GM12878 (cell line): ENCODE measurements around the gene CRMP1. TPM values are rescaled to one million over a fixed set of nuclear protein-coding genes. Genes with fewer than 3 reads are reported as not detected.

Source experiments
- ATAC-seq: fragments of 200-7000 bp; cut with Tn5 transposase; 3 replicates; pipeline ENCODE4 v1.9.1; 2020; ENCODE audit warnings: mild to moderate bottlenecking, moderate library complexity
- BruUV-seq: library from RNA; stranded (reverse); fragments of 400-500 nt; replicated peaks from 2 replicates; lab custom pipeline; 2021; lab: Mats Ljungman, UMichigan
- CTCF ChIA-PET: fragments of 300-600 bp; sonication (Branson Sonifier 250); formaldehyde crosslinking; extraction: SDS; loops from one replicate; lab custom pipeline; 2021; ENCODE audit warnings: inconsistent platforms; lab: Yijun Ruan, JAX
- POLR2A ChIA-PET: fragments of 350-600 bp; formaldehyde crosslinking; extraction: SDS; loops from one replicate; lab custom pipeline; 2021; ENCODE audit warnings: inconsistent platforms; lab: Charles Lee
- RAD21 ChIA-PET: fragments of 300-600 bp; sonication (Branson Sonifier 250); formaldehyde crosslinking; loops from one replicate; lab custom pipeline; 2023; ENCODE audit warnings: antibody characterized with exemption; ENCODE audit not compliant: unreplicated experiment; lab: Charles Lee
- SMC1A ChIA-PET: fragments of 300-600 bp; sonication (Branson Sonifier 250); formaldehyde crosslinking; loops from one replicate; lab custom pipeline; 2023; ENCODE audit not compliant: unreplicated experiment, uncharacterized antibody; lab: Charles Lee
- DNase-seq: peaks from one replicate; pipeline ENCODE4 v3.0.0-alpha.2; 2011; ENCODE audit warnings: low read depth, low spot score
- FAIRE-seq: peaks from 3 replicates; lab custom pipeline; 2011; peaks lifted over from hg19 to GRCh38; lab: Jason Lieb, UNC
- H2AFZ ChIP-seq: 2 replicates; pipeline ENCODE4 v1.6.0; 2011; ENCODE audit warnings: low read depth, low read length, control low read depth; ENCODE audit not compliant: control insufficient read depth
- H3K27ac ChIP-seq: 2 replicates; pipeline ENCODE4 v1.5.1; 2011; ENCODE audit warnings: control low read depth; ENCODE audit not compliant: control insufficient read depth, insufficient read depth
- H3K27me3 ChIP-seq, 2 experiments: replicated peaks in 1 of 2; 2 replicates each; pipeline versions ENCODE4 v1.6.0 to v1.6.1; 2011; ENCODE audit warnings: low read length in 1 of 2; ENCODE audit not compliant: control insufficient read depth in 2 of 2, insufficient read depth in 2 of 2
- H3K36me3 ChIP-seq, 2 experiments: 2 replicates each; pipeline ENCODE4 v1.5.1; 2011; ENCODE audit warnings: low read length in 1 of 2; ENCODE audit not compliant: control insufficient read depth in 2 of 2, insufficient read depth in 2 of 2
- H3K4me1 ChIP-seq: 2 replicates; pipeline ENCODE4 v1.6.1; 2011; ENCODE audit warnings: mild to moderate bottlenecking, low read length, moderate library complexity, mixed read lengths; ENCODE audit not compliant: control insufficient read depth, insufficient read depth
- H3K4me2 ChIP-seq: 2 replicates; pipeline ENCODE4 v1.6.0; 2011; ENCODE audit warnings: control low read depth; ENCODE audit not compliant: control insufficient read depth, insufficient read depth
- H3K4me3 ChIP-seq: fragments of 200-600 bp; sonication (generic); 2 replicates; pipeline ENCODE4 v1.5.1; 2016
- H3K79me2 ChIP-seq: 2 replicates; pipeline ENCODE4 v1.6.0; 2011; ENCODE audit warnings: low read length; ENCODE audit not compliant: control insufficient read depth, insufficient read depth
- H3K9ac ChIP-seq: 2 replicates; pipeline ENCODE4 v1.8.0; 2011; ENCODE audit warnings: low read length, control low read depth, mixed read lengths; ENCODE audit not compliant: control insufficient read depth, insufficient read depth
- H3K9me3 ChIP-seq: replicated peaks from 3 replicates; pipeline ENCODE4 v1.5.1; 2011; ENCODE audit warnings: mild to moderate bottlenecking, low read length; ENCODE audit not compliant: control insufficient read depth, insufficient read depth
- H4K20me1 ChIP-seq: 2 replicates; pipeline ENCODE4 v1.6.0; 2011; ENCODE audit not compliant: control insufficient read depth, insufficient read depth
- BACH1 ChIP-seq: fragments of 450-650 bp; IDR thresholded peaks from 2 replicates; pipeline ENCODE4 v1.6.1; 2017; ENCODE audit warnings: mild to moderate bottlenecking, borderline replicate concordance
- EED ChIP-seq: sonication (generic); IDR thresholded peaks from 2 replicates; pipeline ENCODE4 v1.6.1; 2016; ENCODE audit warnings: antibody characterized with exemption, low read depth
- HDAC2 ChIP-seq: fragments of 200-600 bp; sonication (generic); IDR thresholded peaks from 2 replicates; pipeline ENCODE4 v1.6.1; 2017
- IRF4 ChIP-seq: IDR thresholded peaks from 2 replicates; pipeline ENCODE4 v1.6.1; 2011; ENCODE audit warnings: low read depth, low read length
- PAX5 ChIP-seq: IDR thresholded peaks from 2 replicates; pipeline ENCODE4 v1.6.1; 2011; ENCODE audit warnings: low read depth, low read length, borderline replicate concordance
- WGBS: methylation state at CpG from one replicate; pipeline ENCODE4 v1.1.6; 2016; ENCODE audit warnings: low lambda C conversion rate; ENCODE audit not compliant: insufficient replicate concordance, insufficient coverage; ENCODE audit errors: missing lambda C conversion rate; 5-methylcytosine and 5-hydroxymethylcytosine counted together
- in situ Hi-C: fragments of 300-500 bp; cut with MboI; formaldehyde crosslinking; loops from 9 replicates; pipeline ENCODE4 v1.14.3; 2018; ENCODE audit warnings: mixed read lengths
- intact Hi-C: fragments of 100-400 bp; cut with micrococcal nuclease; formaldehyde crosslinking; loops from one replicate; pipeline ENCODE4 v1.14.2; 2022; ENCODE audit not compliant: unreplicated experiment
- polyA plus RNA-seq, 11 experiments: library from polyadenylated mRNA; depleted of rRNA in 4 of 11; unstranded in 6 of 11; stranded (reverse) in 5 of 11; fragments of >200 nt; fragmentation: Nextera tagmentation in 4 of 11; fragmentation: Illumina TruSeq in 1 of 11; extraction: Ambion mirVana in 4 of 11; extraction: Trizol in 1 of 11; gene quantifications; 1 replicate in 1 of 11; 2 replicates in 10 of 11; pipeline versions ENCODE4 v1.2.1 to v1.2.3, GENCODE V29; 2011 to 2016; ENCODE audit warnings: inconsistent platforms in 2 of 11, missing spikeins in 2 of 11, low read depth in 1 of 11
- total RNA-seq, 4 experiments: library from RNA; depleted of rRNA in 3 of 4; stranded (reverse); fragments of >200 nt in 3 of 4; fragmentation: Illumina TruSeq in 1 of 4; extraction: Trizol in 1 of 4; gene quantifications; 2 replicates each; pipeline versions ENCODE4 v1.2.1 to v1.2.3, GENCODE V29; 2013 to 2021
- TF ChIP-seq, protein P1 (sequence below): fragments of 450-650 bp; formaldehyde crosslinking; IDR thresholded peaks from 2 replicates; pipeline ENCODE4 v1.4.0; 2022; ENCODE audit warnings: mild to moderate bottlenecking, moderate library complexity
- TF ChIP-seq, protein P2 (sequence below): fragments of 150-350 bp; IDR thresholded peaks from 2 replicates; pipeline ENCODE4 v1.6.1; 2014; ENCODE audit warnings: mild to moderate bottlenecking, low read depth, low read length
- TF ChIP-seq, protein P3 (sequence below): fragments of 450-650 bp; IDR thresholded peaks from 2 replicates; pipeline ENCODE4 v1.6.1; 2017; ENCODE audit warnings: mild to moderate bottlenecking

CRMP1 gene
- total and polyA plus RNA-seq, 10 of the 15 experiments (the other 5 are each of a cell fraction or from before 2014, with no cell fraction given): 0.03 to 1.4 (median 0.12) TPM; not detected in 2

DNA sequence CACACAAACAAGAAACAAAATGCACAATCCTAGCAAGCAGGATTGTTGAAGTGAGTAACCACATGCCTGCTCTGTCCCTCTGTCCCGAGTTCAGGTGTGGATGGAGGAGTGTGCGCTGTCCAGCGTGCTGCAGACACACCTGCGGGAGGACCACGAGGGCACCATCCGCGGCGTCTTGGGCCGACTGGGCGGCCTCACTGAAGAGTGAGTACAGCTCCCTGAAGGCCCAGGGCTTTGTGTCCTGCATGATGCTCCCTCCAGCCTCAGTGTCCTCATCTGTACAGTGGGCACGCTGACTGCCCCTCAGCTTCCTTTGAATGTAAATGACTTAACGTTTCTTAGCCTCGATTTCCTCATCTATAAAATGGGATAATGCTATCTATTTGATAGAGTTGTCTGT lies 99.4 kb downstream of the CRMP1 start:
- SMC1A ChIA-PET: no interaction called here
- POLR2A ChIA-PET: no interaction called here
- no peak overlapping the region for H3K27ac ChIP-seq

More for the DNA sequence above, 99.4 kb downstream of the CRMP1 start:
- Histone ChIP-seq H3K79me2 (no peaks in the 10 kb centered on the region), H2AFZ (no peak overlapping the region), H3K4me3 (no peak overlapping the region), H3K4me1 (no peaks in the 10 kb centered on the region), H3K27me3 (no peaks in the 10 kb centered on the region), H4K20me1 (no peaks in the 10 kb centered on the region), H3K4me2 (no peak overlapping the region), H3K9me3 (no peaks in the 10 kb centered on the region), H3K9ac (no peak overlapping the region), H3K36me3 (no peaks in the 10 kb centered on the region; a peak in 3 of 4 replicates)
- FAIRE-seq (no peak), ATAC-seq (no peak), DNase-seq (no peak)
- 52% methylated on average over 13 of the region's 13 CpGs for WGBS
- in situ Hi-C loops: loop anchor here (10.0 kb wide), 1 partner anchor 399 kb away; no protein-coding TSS in a partner anchor
- CTCF ChIA-PET: interaction anchor here (0.6 kb wide), 1 partner anchor 111 kb away, joined by 3 read pairs; no protein-coding TSS in a partner anchor
- TF ChIP-seq PAX5: no peak
- no peak for TF ChIP-seq IRF4
- no peak for TF ChIP-seq BACH1
- no peak for TF ChIP-seq HDAC2
- TF ChIP-seq, protein P1, sequence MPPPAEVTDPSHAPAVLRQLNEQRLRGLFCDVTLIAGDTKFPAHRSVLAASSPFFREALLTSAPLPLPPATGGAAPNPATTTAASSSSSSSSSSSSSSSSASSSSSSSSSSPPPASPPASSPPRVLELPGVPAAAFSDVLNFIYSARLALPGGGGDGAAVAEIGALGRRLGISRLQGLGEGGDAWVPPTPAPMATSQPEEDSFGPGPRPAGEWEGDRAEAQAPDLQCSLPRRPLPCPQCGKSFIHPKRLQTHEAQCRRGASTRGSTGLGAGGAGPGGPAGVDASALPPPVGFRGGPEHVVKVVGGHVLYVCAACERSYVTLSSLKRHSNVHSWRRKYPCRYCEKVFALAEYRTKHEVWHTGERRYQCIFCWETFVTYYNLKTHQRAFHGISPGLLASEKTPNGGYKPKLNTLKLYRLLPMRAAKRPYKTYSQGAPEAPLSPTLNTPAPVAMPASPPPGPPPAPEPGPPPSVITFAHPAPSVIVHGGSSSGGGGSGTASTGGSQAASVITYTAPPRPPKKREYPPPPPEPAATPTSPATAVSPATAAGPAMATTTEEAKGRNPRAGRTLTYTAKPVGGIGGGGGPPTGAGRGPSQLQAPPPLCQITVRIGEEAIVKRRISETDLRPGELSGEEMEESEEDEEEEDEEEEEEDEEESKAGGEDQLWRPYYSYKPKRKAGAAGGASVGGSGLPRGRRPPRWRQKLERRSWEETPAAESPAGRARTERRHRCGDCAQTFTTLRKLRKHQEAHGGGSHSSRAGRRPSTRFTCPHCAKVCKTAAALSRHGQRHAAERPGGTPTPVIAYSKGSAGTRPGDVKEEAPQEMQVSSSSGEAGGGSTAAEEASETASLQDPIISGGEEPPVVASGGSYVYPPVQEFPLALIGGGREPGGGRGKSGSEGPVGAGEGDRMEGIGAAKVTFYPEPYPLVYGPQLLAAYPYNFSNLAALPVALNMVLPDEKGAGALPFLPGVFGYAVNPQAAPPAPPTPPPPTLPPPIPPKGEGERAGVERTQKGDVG (CRISPR knock-in tag): no peak
- TF ChIP-seq, protein P2, sequence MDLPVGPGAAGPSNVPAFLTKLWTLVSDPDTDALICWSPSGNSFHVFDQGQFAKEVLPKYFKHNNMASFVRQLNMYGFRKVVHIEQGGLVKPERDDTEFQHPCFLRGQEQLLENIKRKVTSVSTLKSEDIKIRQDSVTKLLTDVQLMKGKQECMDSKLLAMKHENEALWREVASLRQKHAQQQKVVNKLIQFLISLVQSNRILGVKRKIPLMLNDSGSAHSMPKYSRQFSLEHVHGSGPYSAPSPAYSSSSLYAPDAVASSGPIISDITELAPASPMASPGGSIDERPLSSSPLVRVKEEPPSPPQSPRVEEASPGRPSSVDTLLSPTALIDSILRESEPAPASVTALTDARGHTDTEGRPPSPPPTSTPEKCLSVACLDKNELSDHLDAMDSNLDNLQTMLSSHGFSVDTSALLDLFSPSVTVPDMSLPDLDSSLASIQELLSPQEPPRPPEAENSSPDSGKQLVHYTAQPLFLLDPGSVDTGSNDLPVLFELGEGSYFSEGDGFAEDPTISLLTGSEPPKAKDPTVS: no peak
- TF ChIP-seq EED: no peak
- TF ChIP-seq, protein P3, sequence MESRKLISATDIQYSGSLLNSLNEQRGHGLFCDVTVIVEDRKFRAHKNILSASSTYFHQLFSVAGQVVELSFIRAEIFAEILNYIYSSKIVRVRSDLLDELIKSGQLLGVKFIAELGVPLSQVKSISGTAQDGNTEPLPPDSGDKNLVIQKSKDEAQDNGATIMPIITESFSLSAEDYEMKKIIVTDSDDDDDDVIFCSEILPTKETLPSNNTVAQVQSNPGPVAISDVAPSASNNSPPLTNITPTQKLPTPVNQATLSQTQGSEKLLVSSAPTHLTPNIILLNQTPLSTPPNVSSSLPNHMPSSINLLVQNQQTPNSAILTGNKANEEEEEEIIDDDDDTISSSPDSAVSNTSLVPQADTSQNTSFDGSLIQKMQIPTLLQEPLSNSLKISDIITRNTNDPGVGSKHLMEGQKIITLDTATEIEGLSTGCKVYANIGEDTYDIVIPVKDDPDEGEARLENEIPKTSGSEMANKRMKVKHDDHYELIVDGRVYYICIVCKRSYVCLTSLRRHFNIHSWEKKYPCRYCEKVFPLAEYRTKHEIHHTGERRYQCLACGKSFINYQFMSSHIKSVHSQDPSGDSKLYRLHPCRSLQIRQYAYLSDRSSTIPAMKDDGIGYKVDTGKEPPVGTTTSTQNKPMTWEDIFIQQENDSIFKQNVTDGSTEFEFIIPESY: no peak
- no TSS peak for BruUV-seq
- intact Hi-C loops: no loop called here
- RAD21 ChIA-PET: no interaction called here
